ENCODE results near the gene TAB3.

The TAB3 gene

DNA sequence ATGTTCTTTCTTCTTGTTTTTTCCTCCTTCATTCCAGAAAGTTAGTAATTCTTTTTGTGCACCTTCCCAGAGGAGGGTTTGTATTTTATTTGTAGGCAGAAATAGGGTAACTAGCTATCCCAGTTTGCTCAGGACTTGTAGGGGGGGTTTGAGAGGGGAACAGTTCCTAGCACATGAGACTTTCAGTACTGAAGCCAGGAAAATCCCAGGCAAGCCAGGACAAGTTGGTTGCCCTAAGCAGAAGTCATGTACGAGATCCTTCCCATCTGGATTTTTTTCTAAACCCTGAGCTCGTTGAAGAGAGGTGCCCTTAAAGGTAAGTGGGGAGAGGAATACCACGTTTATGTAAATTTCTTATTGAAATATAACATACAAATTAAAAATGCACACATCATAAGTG is 15.6 kb upstream of the TAB3 start:
- Histone ChIP-seq H3K18ac (ENCODE audit: low read length) (no peak overlapping the region), H3K4me2 (ENCODE audit: low read length) (no peak overlapping the region), H2BK5ac (ENCODE audit: low read depth, low read length, poor library complexity) (no peak overlapping the region), H2BK120ac (ENCODE audit: insufficient read depth, low read length, poor library complexity) (no peak overlapping the region), H3K23ac (ENCODE audit: low read length) (no peak overlapping the region), H3K14ac (ENCODE audit: low read length) (no peak overlapping the region), H3K36me3 (ENCODE audit: control insufficient read depth in 1 of 2, insufficient read depth in 2 of 2, low read length in 2 of 2) (no peaks in the 10 kb centered on the region), H3K9me3 (ENCODE audit: insufficient read depth, low read depth, low read length) (no peaks in the 10 kb centered on the region), H3K4me1 (ENCODE audit: control insufficient read depth in 1 of 2, insufficient read depth in 2 of 2, low read length in 2 of 2) (no peaks in the 10 kb centered on the region), H4K91ac (ENCODE audit: low read depth, low read length) (peak overlapping the region; percentile 55), H2BK12ac (ENCODE audit: low read length) (no peak overlapping the region), H3K79me2 (ENCODE audit: control insufficient read depth, insufficient read depth, low read length, poor library complexity) (no peaks in the 10 kb centered on the region), H3K4ac (ENCODE audit: low read depth, low read length) (no peak overlapping the region), H3K27me3 (ENCODE audit: insufficient read depth, low read length) (no peaks in the 10 kb centered on the region), H3K9ac (ENCODE audit: low read length) (no peak overlapping the region), H2AK5ac (ENCODE audit: low read length) (no peak overlapping the region), H2AFZ (ENCODE audit: insufficient read depth, low read length, poor library complexity) (no peak overlapping the region), H4K12ac (ENCODE audit: low read depth, low read length) (no peak overlapping the region), H3K27ac (ENCODE audit: low read depth, low read length) (peak overlapping the region; percentile 65), H3K79me1 (ENCODE audit: low read length) (no peaks in the 10 kb centered on the region), H3K4me3 (ENCODE audit: low read depth, low read length) (no peak overlapping the region), H4K8ac (ENCODE audit: low read depth, low read length) (no peak overlapping the region)
- WGBS (ENCODE audit: extremely low coverage, insufficient coverage, insufficient read length), result no CpG with 5 or more reads among the region's 3 CpGs
- no peak for DNase-seq

GRCh38 chrX:30904186-30904585 is 15.1 kb upstream of the TAB3 start:
- Histone ChIP-seq H3K79me2 (ENCODE audit: control insufficient read depth, insufficient read depth, low read length, poor library complexity) (no peaks in the 10 kb centered on the region), H3K27ac (ENCODE audit: low read depth, low read length) (no peak overlapping the region), H3K9ac (ENCODE audit: low read length) (no peak overlapping the region), H2BK120ac (ENCODE audit: insufficient read depth, low read length, poor library complexity) (no peak overlapping the region), H4K12ac (ENCODE audit: low read depth, low read length) (no peak overlapping the region), H3K27me3 (ENCODE audit: insufficient read depth, low read length) (no peaks in the 10 kb centered on the region), H2AK5ac (ENCODE audit: low read length) (no peak overlapping the region), H3K4ac (ENCODE audit: low read depth, low read length) (no peak overlapping the region), H3K18ac (ENCODE audit: low read length) (no peak overlapping the region), H2AFZ (ENCODE audit: insufficient read depth, low read length, poor library complexity) (no peak overlapping the region), H4K8ac (ENCODE audit: low read depth, low read length) (no peak overlapping the region), H3K4me1 (ENCODE audit: control insufficient read depth in 1 of 2, insufficient read depth in 2 of 2, low read length in 2 of 2) (no peaks in the 10 kb centered on the region), H2BK5ac (ENCODE audit: low read depth, low read length, poor library complexity) (no peak overlapping the region), H4K91ac (ENCODE audit: low read depth, low read length) (no peak overlapping the region), H3K23ac (ENCODE audit: low read length) (no peak overlapping the region), H3K4me2 (ENCODE audit: low read length) (no peak overlapping the region), H3K14ac (ENCODE audit: low read length) (no peak overlapping the region), H3K79me1 (ENCODE audit: low read length) (no peaks in the 10 kb centered on the region), H3K4me3 (ENCODE audit: low read depth, low read length) (no peak overlapping the region), H3K36me3 (ENCODE audit: control insufficient read depth in 1 of 2, insufficient read depth in 2 of 2, low read length in 2 of 2) (no peaks in the 10 kb centered on the region), H2BK12ac (ENCODE audit: low read length) (no peak overlapping the region), H3K9me3 (ENCODE audit: insufficient read depth, low read depth, low read length) (no peaks in the 10 kb centered on the region)
- WGBS (ENCODE audit: extremely low coverage, insufficient coverage, insufficient read length), result no CpG with 5 or more reads among the region's 5 CpGs
- DNase-seq, result no peak

- Histone ChIP-seq H3K9me3 (ENCODE audit: insufficient read depth, low read depth, low read length) (no peaks in the 10 kb centered on the region), H3K14ac (ENCODE audit: low read length) (no peak overlapping the region), H3K79me1 (ENCODE audit: low read length) (no peaks in the 10 kb centered on the region), H2AFZ (ENCODE audit: insufficient read depth, low read length, poor library complexity) (no peak overlapping the region), H3K4me2 (ENCODE audit: low read length) (no peak overlapping the region), H3K27me3 (ENCODE audit: insufficient read depth, low read length) (no peaks in the 10 kb centered on the region), H3K18ac (ENCODE audit: low read length) (no peak overlapping the region), H4K91ac (ENCODE audit: low read depth, low read length) (no peak overlapping the region), H3K79me2 (ENCODE audit: control insufficient read depth, insufficient read depth, low read length, poor library complexity) (no peaks in the 10 kb centered on the region), H3K36me3 (ENCODE audit: control insufficient read depth in 1 of 2, insufficient read depth in 2 of 2, low read length in 2 of 2) (no peaks in the 10 kb centered on the region), H3K9ac (ENCODE audit: low read length) (no peak overlapping the region), H3K4me1 (ENCODE audit: control insufficient read depth in 1 of 2, insufficient read depth in 2 of 2, low read length in 2 of 2) (no peaks in the 10 kb centered on the region), H3K4me3 (ENCODE audit: low read depth, low read length) (no peak overlapping the region), H3K4ac (ENCODE audit: low read depth, low read length) (no peak overlapping the region), H3K27ac (ENCODE audit: low read depth, low read length) (no peak overlapping the region), H2AK5ac (ENCODE audit: low read length) (no peak overlapping the region), H4K8ac (ENCODE audit: low read depth, low read length) (no peak overlapping the region), H2BK5ac (ENCODE audit: low read depth, low read length, poor library complexity) (no peak overlapping the region), H2BK12ac (ENCODE audit: low read length) (no peak overlapping the region), H2BK120ac (ENCODE audit: insufficient read depth, low read length, poor library complexity) (no peak overlapping the region), H3K23ac (ENCODE audit: low read length) (no peak overlapping the region), H4K12ac (ENCODE audit: low read depth, low read length) (no peak overlapping the region)
- DNase-seq, result peak in 1 of 2 donors; percentile 28
Observed at GRCh38 chrX:30900227-30900626, 11.2 kb upstream of the TAB3 start.

GRCh38 chrX:30898886-30899285 is 9.8 kb upstream of the TAB3 start:
- H3K36me3 ChIP-seq (ENCODE audit: control insufficient read depth in 1 of 2, insufficient read depth in 2 of 2, low read length in 2 of 2), result no peaks in the 10 kb centered on the region
- DNase-seq, result no peak
- H3K4me1 ChIP-seq (ENCODE audit: control insufficient read depth in 1 of 2, insufficient read depth in 2 of 2, low read length in 2 of 2), result peaks cover 0 to 1% of the 10 kb centered on the region in 2 experiments
- no peak overlapping the region for H3K18ac ChIP-seq (ENCODE audit: low read length)
- no peak overlapping the region for H2BK120ac ChIP-seq (ENCODE audit: insufficient read depth, low read length, poor library complexity)
- H2BK12ac ChIP-seq (ENCODE audit: low read length), result no peak overlapping the region
- no peaks in the 10 kb centered on the region for H3K9me3 ChIP-seq (ENCODE audit: insufficient read depth, low read depth, low read length)
- no peak overlapping the region for H3K4ac ChIP-seq (ENCODE audit: low read depth, low read length)
- no peak overlapping the region for H3K4me3 ChIP-seq (ENCODE audit: low read depth, low read length)
- H2AK5ac ChIP-seq (ENCODE audit: low read length), result no peak overlapping the region
- no peaks in the 10 kb centered on the region for H3K79me2 ChIP-seq (ENCODE audit: control insufficient read depth, insufficient read depth, low read length, poor library complexity)
- no CpG with 5 or more reads among the region's 5 CpGs for WGBS (ENCODE audit: extremely low coverage, insufficient coverage, insufficient read length)
- no peak overlapping the region for H2AFZ ChIP-seq (ENCODE audit: insufficient read depth, low read length, poor library complexity)
- no peak overlapping the region for H3K23ac ChIP-seq (ENCODE audit: low read length)
- no peak overlapping the region for H4K12ac ChIP-seq (ENCODE audit: low read depth, low read length)
- H4K91ac ChIP-seq (ENCODE audit: low read depth, low read length), result no peak overlapping the region
- H3K27ac ChIP-seq (ENCODE audit: low read depth, low read length), result no peak overlapping the region
- no peak overlapping the region for H2BK5ac ChIP-seq (ENCODE audit: low read depth, low read length, poor library complexity)
- no peak overlapping the region for H3K9ac ChIP-seq (ENCODE audit: low read length)
- H3K79me1 ChIP-seq (ENCODE audit: low read length), result no peaks in the 10 kb centered on the region
- no peaks in the 10 kb centered on the region for H3K27me3 ChIP-seq (ENCODE audit: insufficient read depth, low read length)
- no peak overlapping the region for H4K8ac ChIP-seq (ENCODE audit: low read depth, low read length)
- H3K14ac ChIP-seq (ENCODE audit: low read length), result no peak overlapping the region
- no peak overlapping the region for H3K4me2 ChIP-seq (ENCODE audit: low read length)
